HepG2 (cell line): Measurements from ENCODE around the gene NSUN2. TPM values are rescaled to one million over a fixed set of nuclear protein-coding genes. Genes with fewer than 3 reads are reported as not detected.
"Not testable (repeated sequence)": the region's sequence is repeated elsewhere in the genome, so short reads cannot be mapped to it uniquely, and the experiment has no call there.

Experiments used
- ATAC-seq: fragments of 200-7000 bp; cut with Tn5 transposase; 3 replicates; pipeline ENCODE4 v1.9.1; 2020; ENCODE audit warnings: mild to moderate bottlenecking, moderate library complexity
- BruUV-seq: library from RNA; stranded (reverse); fragments of 400-500 nt; replicated peaks from 2 replicates; lab custom pipeline; 2021; lab: Mats Ljungman, UMichigan
- CTCF ChIA-PET: fragments of 300-600 bp; formaldehyde crosslinking; extraction: SDS; loops from one replicate; lab custom pipeline; 2021; ENCODE audit warnings: low total read pairs, inconsistent platforms, low intra/inter-chr PET ratio; lab: Yijun Ruan, JAX
- POLR2A ChIA-PET: fragments of 350-600 bp; sonication (Branson Sonifier 250); formaldehyde crosslinking; loops from one replicate; lab custom pipeline; 2020; ENCODE audit warnings: antibody characterized with exemption, inconsistent platforms; lab: Yijun Ruan, JAX
- DNase-seq: peaks from one replicate; pipeline ENCODE4 v3.0.0-alpha.2; 2015; ENCODE audit warnings: low spot score
- FAIRE-seq: peaks from 3 replicates; lab custom pipeline; 2011; peaks lifted over from hg19 to GRCh38; lab: Jason Lieb, UNC
- H2AFZ ChIP-seq: one replicate; pipeline ENCODE4 v1.6.1; 2011; ENCODE audit warnings: low read length, inconsistent platforms
- H3K27ac ChIP-seq: fragments of 300-600 bp; 3 replicates; pipeline ENCODE4 v1.8.0; 2011; ENCODE audit warnings: mixed run types, mild to moderate bottlenecking, mixed read lengths, low read length, inconsistent platforms; ENCODE audit not compliant: insufficient read depth; ENCODE audit errors: extremely low read length
- H3K27me3 ChIP-seq, 2 experiments: fragments of 200-600 bp in 1 of 2; 2 replicates in 1 of 2; 3 replicates in 1 of 2; pipeline versions ENCODE4 v1.6.0 to v1.8.0; 2011; ENCODE audit warnings: low read length in 2 of 2, mild to moderate bottlenecking in 2 of 2, moderate library complexity in 2 of 2, inconsistent platforms in 1 of 2; ENCODE audit not compliant: insufficient read depth in 2 of 2, control insufficient read depth in 1 of 2
- H3K36me3 ChIP-seq, 2 experiments: fragments of 200-600 bp in 1 of 2; replicated peaks in 1 of 2; 2 replicates in 1 of 2; 3 replicates in 1 of 2; pipeline versions ENCODE4 v1.5.1 to v1.8.0; 2011; ENCODE audit warnings: low read length in 2 of 2, inconsistent platforms in 1 of 2; ENCODE audit not compliant: insufficient read depth in 2 of 2, control insufficient read depth in 1 of 2
- H3K4me1 ChIP-seq: 2 replicates; pipeline ENCODE4 v1.5.1; 2012; ENCODE audit warnings: low read length, inconsistent platforms; ENCODE audit not compliant: insufficient read depth
- H3K4me2 ChIP-seq: 2 replicates; pipeline ENCODE4 v1.6.0; 2011; ENCODE audit warnings: low read depth, low read length, inconsistent platforms
- H3K4me3 ChIP-seq, 3 experiments: fragments of 200-600 bp in 1 of 3; sonication (generic), shearing (Covaris generic) in 1 of 3; replicated peaks in 1 of 3; 2 replicates each; pipeline ENCODE4 v1.5.1; 2011 to 2016; ENCODE audit warnings: low read length in 3 of 3, inconsistent platforms in 2 of 3, low read depth in 2 of 3, mild to moderate bottlenecking in 2 of 3, control low read depth in 1 of 3, mixed read lengths in 1 of 3; ENCODE audit not compliant: insufficient read depth in 1 of 3
- H3K79me2 ChIP-seq: one replicate; pipeline ENCODE4 v1.6.1; 2011; ENCODE audit warnings: low read length, inconsistent platforms; ENCODE audit not compliant: insufficient read depth
- H3K9ac ChIP-seq: 2 replicates; pipeline ENCODE4 v1.6.0; 2011; ENCODE audit warnings: mild to moderate bottlenecking, low read depth, low read length, inconsistent platforms; ENCODE audit not compliant: insufficient read depth
- H3K9me3 ChIP-seq: 2 replicates; pipeline ENCODE4 v1.5.1; 2012; ENCODE audit warnings: mild to moderate bottlenecking, low read length
- H4K20me1 ChIP-seq: 2 replicates; pipeline ENCODE4 v1.6.0; 2011; ENCODE audit warnings: inconsistent platforms, mild to moderate bottlenecking, low read length, moderate library complexity; ENCODE audit not compliant: insufficient read depth
- HNRNPK ChIP-seq: fragments of 200-400 bp; formaldehyde crosslinking; IDR thresholded peaks from 2 replicates; pipeline ENCODE4 v1.6.1; 2018; ENCODE audit warnings: low read length, low read depth, moderate library complexity, mild to moderate bottlenecking; ENCODE audit not compliant: poor library complexity, severe bottlenecking
- WGBS: methylation state at CpG from one replicate; pipeline ENCODE4 v1.1.6; 2017; ENCODE audit warnings: low lambda C conversion rate; 5-methylcytosine and 5-hydroxymethylcytosine counted together
- in situ Hi-C: cut with HindIII; loops from 2 replicates; pipeline ENCODE4 v1.10.0; 2017; ENCODE audit warnings: low pct_unique_long_range_greater_than_20kb; ENCODE audit not compliant: extremely low pct_ligation_motif_present
- intact Hi-C: fragments of 100-400 bp; cut with micrococcal nuclease; formaldehyde crosslinking; loops from one replicate; pipeline ENCODE4 v1.10.0; 2022; ENCODE audit not compliant: unreplicated experiment
- polyA plus RNA-seq, 8 experiments: library from polyadenylated mRNA; depleted of rRNA in 3 of 8; stranded (reverse) in 7 of 8; unstranded in 1 of 8; fragments of >200 nt; fragmentation: Illumina TruSeq in 4 of 8; extraction: Trizol in 4 of 8; gene quantifications; 2 replicates each; pipeline versions ENCODE4 v1.2.1 to v1.2.3, GENCODE V29; 2011 to 2016; ENCODE audit warnings: low read depth in 4 of 8, missing spikeins in 1 of 8, mixed read lengths in 1 of 8; ENCODE audit not compliant: insufficient read depth in 1 of 8
- total RNA-seq, 5 experiments: library from RNA; depleted of rRNA; stranded (reverse); fragments of >200 nt; fragmentation: Illumina TruSeq; extraction: Trizol; gene quantifications; 2 replicates each; pipeline ENCODE4 v1.2.3, GENCODE V29; 2016; ENCODE audit warnings: low read depth in 1 of 5
- TF ChIP-seq, protein P1 (sequence below): sonication (generic); formaldehyde crosslinking; IDR thresholded peaks from 2 replicates; pipeline ENCODE4 v1.9.0; 2022; ENCODE audit warnings: low read depth, missing genetic modification reagents

NSUN2 gene
- total and polyA plus RNA-seq, 2 of the 13 experiments (the other 11 are each of a cell fraction or from before 2014, with no cell fraction given): 51.7 to 69.1 TPM

DNA sequence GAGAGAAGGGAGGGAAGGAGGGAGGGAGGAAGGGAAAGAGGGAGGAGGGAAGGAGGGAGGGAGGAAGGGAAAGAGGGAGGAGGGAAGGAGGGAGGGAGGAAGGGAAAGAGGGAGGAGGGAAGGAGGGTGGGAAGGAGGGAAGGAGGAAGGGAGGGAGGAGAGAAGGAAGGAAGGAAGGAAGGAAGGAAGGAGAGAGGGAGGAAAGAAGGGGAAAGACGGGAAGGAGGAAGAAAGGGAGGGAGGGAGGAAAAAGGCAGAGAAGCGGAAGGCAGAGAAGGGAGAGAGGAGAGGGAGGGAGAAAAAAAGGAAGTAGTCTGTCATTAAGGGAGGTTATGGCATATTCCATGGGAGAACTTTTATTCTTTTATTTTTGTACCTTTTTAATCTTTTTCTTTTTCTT lies 61.2 kb downstream of the NSUN2 start:
- not testable (repeated sequence) for H3K27me3 ChIP-seq, H3K4me1 ChIP-seq

DNA sequence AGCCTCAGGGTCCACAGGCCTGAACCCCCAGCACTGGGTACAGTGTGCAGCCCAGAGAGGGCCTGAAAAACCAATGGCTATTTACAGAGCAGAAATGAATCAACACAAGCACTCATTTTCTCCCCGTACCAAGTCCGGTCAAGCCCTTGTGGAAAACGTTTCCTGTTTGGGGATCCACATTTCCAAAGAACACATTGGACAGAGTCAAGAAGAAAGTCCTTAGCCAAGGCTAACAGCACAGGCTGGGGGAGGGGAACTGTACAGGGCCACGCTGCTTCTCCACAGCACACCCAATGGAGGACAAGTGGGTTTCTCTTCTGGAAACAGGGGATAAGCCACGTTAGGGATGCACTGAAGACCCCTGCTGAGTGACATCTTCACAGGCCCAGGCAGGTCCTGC lies 62.3 kb downstream of the NSUN2 start:
- DNase-seq (no peak), ATAC-seq (no peak), FAIRE-seq (no peak)
- ChIA-PET CTCF (no interaction called here), POLR2A (no interaction called here)
- H3K9ac ChIP-seq: no peak overlapping the region
- H3K4me1 ChIP-seq: no peaks in the 10 kb centered on the region
- no peaks in the 10 kb centered on the region for H3K79me2 ChIP-seq
- BruUV-seq: no TSS peak
- H4K20me1 ChIP-seq: no peaks in the 10 kb centered on the region
- H3K27me3 ChIP-seq: 0 out of 5 replicates have a peak, but pooled peaks cover 0 to 1% of the 10 kb centered on the region in 2 experiments
- H3K4me3 ChIP-seq: no peak overlapping the region
- no peak overlapping the region for H3K27ac ChIP-seq
- H3K4me2 ChIP-seq: no peak overlapping the region
- 0% methylated on average over 5 of the region's 5 CpGs for WGBS
- intact Hi-C loops (no loop called here), in situ Hi-C loops (loop anchor here (10.0 to 25.0 kb wide), 2 partner anchors 683 to 1076 kb away; no protein-coding TSS in a partner anchor)
- no peaks in the 10 kb centered on the region for H3K9me3 ChIP-seq
- no peaks in the 10 kb centered on the region for H3K36me3 ChIP-seq
- H2AFZ ChIP-seq: no peak overlapping the region
- TF ChIP-seq, protein P1, sequence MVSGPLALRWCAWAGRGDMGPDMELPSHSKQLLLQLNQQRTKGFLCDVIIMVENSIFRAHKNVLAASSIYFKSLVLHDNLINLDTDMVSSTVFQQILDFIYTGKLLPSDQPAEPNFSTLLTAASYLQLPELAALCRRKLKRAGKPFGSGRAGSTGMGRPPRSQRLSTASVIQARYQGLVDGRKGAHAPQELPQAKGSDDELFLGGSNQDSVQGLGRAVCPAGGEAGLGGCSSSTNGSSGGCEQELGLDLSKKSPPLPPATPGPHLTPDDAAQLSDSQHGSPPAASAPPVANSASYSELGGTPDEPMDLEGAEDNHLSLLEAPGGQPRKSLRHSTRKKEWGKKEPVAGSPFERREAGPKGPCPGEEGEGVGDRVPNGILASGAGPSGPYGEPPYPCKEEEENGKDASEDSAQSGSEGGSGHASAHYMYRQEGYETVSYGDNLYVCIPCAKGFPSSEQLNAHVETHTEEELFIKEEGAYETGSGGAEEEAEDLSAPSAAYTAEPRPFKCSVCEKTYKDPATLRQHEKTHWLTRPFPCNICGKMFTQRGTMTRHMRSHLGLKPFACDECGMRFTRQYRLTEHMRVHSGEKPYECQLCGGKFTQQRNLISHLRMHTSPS (CRISPR knock-in tag): no peak

More for the DNA sequence above, 61.2 kb downstream of the NSUN2 start:
- in situ Hi-C loops: loop anchor here (10.0 to 25.0 kb wide), 2 partner anchors 684 to 1077 kb away; no protein-coding TSS in a partner anchor
- BruUV-seq, CTCF ChIA-PET, H3K9ac ChIP-seq, H3K4me2 ChIP-seq, FAIRE-seq, H4K20me1 ChIP-seq, H3K4me3 ChIP-seq, POLR2A ChIA-PET, intact Hi-C loops, ATAC-seq, H3K27ac ChIP-seq, DNase-seq, H3K79me2 ChIP-seq, H3K36me3 ChIP-seq, H3K9me3 ChIP-seq, H2AFZ ChIP-seq: not testable (repeated sequence)
- TF ChIP-seq HNRNPK: peak; percentile 13
- 46% methylated on average over 2 of the region's 2 CpGs for WGBS
